Trophoblast cell (in vitro differentiated cells and primary cell): ENCODE results near the gene TEDC2.
A peak's percentile ranks its signal among the peaks of the same experiment; 100 is the strongest.

ENCODE experiments used
- DNase-seq, 2 donors: peaks; one replicate each; pipeline ENCODE4 v3.0.0-alpha.2; 2016
- H2AFZ ChIP-seq: 2 replicates; pipeline ENCODE4 v1.6.1; 2013; ENCODE audit warnings: low read length, moderate library complexity, mild to moderate bottlenecking; ENCODE audit not compliant: insufficient read depth, poor library complexity
- H2AK5ac ChIP-seq: 2 replicates; pipeline ENCODE4 v1.6.1; 2013; ENCODE audit warnings: mild to moderate bottlenecking, low read length
- H2BK120ac ChIP-seq: 2 replicates; pipeline ENCODE4 v1.6.1; 2013; ENCODE audit warnings: low read length, mild to moderate bottlenecking, moderate library complexity; ENCODE audit not compliant: insufficient read depth, poor library complexity
- H2BK12ac ChIP-seq: 2 replicates; pipeline ENCODE4 v1.6.1; 2013; ENCODE audit warnings: mild to moderate bottlenecking, low read length, moderate library complexity
- H2BK5ac ChIP-seq: 2 replicates; pipeline ENCODE4 v1.6.1; 2013; ENCODE audit warnings: low read length, low read depth, moderate library complexity, mild to moderate bottlenecking; ENCODE audit not compliant: poor library complexity
- H3K14ac ChIP-seq: 2 replicates; pipeline ENCODE4 v1.6.1; 2013; ENCODE audit warnings: mild to moderate bottlenecking, low read length
- H3K18ac ChIP-seq: 2 replicates; pipeline ENCODE4 v1.6.1; 2013; ENCODE audit warnings: mild to moderate bottlenecking, low read length
- H3K23ac ChIP-seq: 2 replicates; pipeline ENCODE4 v1.6.1; 2013; ENCODE audit warnings: low read length
- H3K27ac ChIP-seq: 2 replicates; pipeline ENCODE4 v1.5.1; 2013; ENCODE audit warnings: low read depth, mild to moderate bottlenecking, inconsistent platforms, low read length, moderate library complexity
- H3K27me3 ChIP-seq: 2 replicates; pipeline ENCODE4 v1.6.1; 2013; ENCODE audit warnings: inconsistent platforms, mild to moderate bottlenecking, low read length, moderate library complexity; ENCODE audit not compliant: insufficient read depth
- H3K36me3 ChIP-seq, 2 experiments: 1 replicate in 1 of 2; 2 replicates in 1 of 2; pipeline ENCODE4 v1.6.1; 2013; ENCODE audit warnings: low read length in 2 of 2, mild to moderate bottlenecking in 2 of 2, moderate library complexity in 1 of 2; ENCODE audit not compliant: insufficient read depth in 2 of 2, control insufficient read depth in 1 of 2
- H3K4ac ChIP-seq: 2 replicates; pipeline ENCODE4 v1.6.1; 2013; ENCODE audit warnings: low read depth, mild to moderate bottlenecking, low read length, moderate library complexity
- H3K4me1 ChIP-seq, 2 experiments: 1 replicate in 1 of 2; 2 replicates in 1 of 2; pipeline ENCODE4 v1.6.1; 2013; ENCODE audit warnings: low read length in 2 of 2, mild to moderate bottlenecking in 2 of 2, moderate library complexity in 1 of 2; ENCODE audit not compliant: insufficient read depth in 2 of 2, control insufficient read depth in 1 of 2
- H3K4me2 ChIP-seq: 2 replicates; pipeline ENCODE4 v1.6.1; 2013; ENCODE audit warnings: inconsistent platforms, mild to moderate bottlenecking, low read length, moderate library complexity
- H3K4me3 ChIP-seq: 2 replicates; pipeline ENCODE4 v1.5.1; 2013; ENCODE audit warnings: mild to moderate bottlenecking, low read depth, low read length, inconsistent platforms
- H3K79me1 ChIP-seq: one replicate; pipeline ENCODE4 v1.6.1; 2013; ENCODE audit warnings: low read length
- H3K79me2 ChIP-seq: 2 replicates; pipeline ENCODE4 v1.6.1; 2013; ENCODE audit warnings: low read length, mild to moderate bottlenecking; ENCODE audit not compliant: control insufficient read depth, insufficient read depth, poor library complexity
- H3K9ac ChIP-seq: 2 replicates; pipeline ENCODE4 v1.6.1; 2013; ENCODE audit warnings: mild to moderate bottlenecking, low read length
- H3K9me3 ChIP-seq: 2 replicates; pipeline ENCODE4 v1.6.1; 2013; ENCODE audit warnings: low read depth, mild to moderate bottlenecking, control low read depth, inconsistent platforms, low read length; ENCODE audit not compliant: insufficient read depth
- H4K12ac ChIP-seq: 2 replicates; pipeline ENCODE4 v1.6.1; 2013; ENCODE audit warnings: low read depth, mild to moderate bottlenecking, low read length, moderate library complexity
- H4K8ac ChIP-seq: 2 replicates; pipeline ENCODE4 v1.6.1; 2013; ENCODE audit warnings: low read depth, mild to moderate bottlenecking, low read length, moderate library complexity
- H4K91ac ChIP-seq: one replicate; pipeline ENCODE4 v1.6.1; 2013; ENCODE audit warnings: low read depth, mild to moderate bottlenecking, low read length, moderate library complexity
- WGBS: extraction: QIAGEN DNeasy Blood & Tissue Kit; methylation state at CpG from one replicate; pipeline ENCODE4 v1.1.7; 2013; ENCODE audit warnings: missing lambda C conversion rate; ENCODE audit not compliant: insufficient read length, insufficient coverage; ENCODE audit errors: extremely low coverage; 5-methylcytosine and 5-hydroxymethylcytosine counted together

The TEDC2 gene

DNA sequence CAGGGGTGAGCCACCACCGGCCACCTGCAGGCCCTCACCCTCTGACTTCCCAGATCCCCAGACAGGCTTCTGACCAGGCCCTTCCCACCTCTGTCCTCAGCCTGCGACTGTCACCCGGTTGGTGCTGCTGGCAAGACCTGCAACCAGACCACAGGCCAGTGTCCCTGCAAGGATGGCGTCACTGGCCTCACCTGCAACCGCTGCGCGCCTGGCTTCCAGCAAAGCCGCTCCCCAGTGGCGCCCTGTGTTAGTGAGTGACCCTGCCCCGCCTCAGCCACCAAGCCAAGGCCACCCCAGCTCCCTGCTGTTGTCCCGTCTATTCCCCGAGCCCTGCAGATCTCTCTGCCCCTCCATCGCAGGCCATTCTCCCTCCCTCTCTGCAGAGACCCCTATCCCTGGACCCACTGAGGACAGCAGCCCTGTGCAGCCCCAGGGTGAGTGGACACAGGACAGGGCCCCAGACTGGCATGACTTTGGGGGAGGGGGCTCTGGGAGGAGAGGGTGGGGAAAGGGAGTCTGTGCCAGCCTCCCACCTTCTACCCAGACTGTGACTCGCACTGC lies 13.1 kb downstream of the TEDC2 start:
- Histone ChIP-seq H3K23ac (no peak overlapping the region), H3K36me3 (no peaks in the 10 kb centered on the region)

DNA sequence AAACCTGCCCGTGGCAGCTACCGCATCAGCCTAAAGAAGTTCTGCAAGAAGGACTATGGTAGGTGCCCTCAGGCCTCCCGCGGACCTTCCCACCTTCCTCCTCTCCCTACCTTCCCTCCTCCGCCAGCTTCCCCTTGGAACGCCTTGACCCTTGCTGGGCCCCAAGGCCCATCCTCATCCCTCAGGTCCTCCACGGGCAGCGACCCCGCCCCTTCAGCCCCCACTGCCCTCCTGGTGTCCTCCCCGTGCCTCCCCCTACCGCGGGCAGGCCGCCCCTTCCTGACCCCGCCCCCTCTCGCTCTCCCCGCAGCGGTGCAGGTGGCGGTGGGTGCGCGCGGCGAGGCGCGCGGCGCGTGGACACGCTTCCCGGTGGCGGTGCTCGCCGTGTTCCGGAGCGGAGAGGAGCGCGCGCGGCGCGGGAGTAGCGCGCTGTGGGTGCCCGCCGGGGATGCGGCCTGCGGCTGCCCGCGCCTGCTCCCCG lies 13.6 kb downstream of the TEDC2 start:
- Histone ChIP-seq H3K9me3 (peaks cover 7% of the 10 kb centered on the region), H3K18ac (no peak overlapping the region), H3K9ac (no peak overlapping the region), H2BK12ac (no peak overlapping the region), H3K36me3 (no peaks in the 10 kb centered on the region), H3K23ac (no peak overlapping the region), H4K91ac (no peak overlapping the region), H3K4ac (no peak overlapping the region), H3K4me3 (no peak overlapping the region), H3K79me2 (peaks cover 6% of the 10 kb centered on the region), H3K79me1 (peaks cover 5% of the 10 kb centered on the region), H3K27me3 (peaks cover 50% of the 10 kb centered on the region), H3K4me2 (peak overlapping the region; percentile 97), H2AK5ac (no peak overlapping the region), H3K4me1 (peaks cover 25 to 28% of the 10 kb centered on the region in 2 experiments), H3K27ac (no peak overlapping the region), H2AFZ (no peak overlapping the region), H4K8ac (no peak overlapping the region), H4K12ac (no peak overlapping the region), H2BK5ac (no peak overlapping the region), H2BK120ac (no peak overlapping the region), H3K14ac (no peak overlapping the region)
- no CpG with 5 or more reads among the region's 49 CpGs for WGBS
- DNase-seq, result peak in 1 of 2 donors; percentile 12

More for the DNA sequence above, 13.1 kb downstream of the TEDC2 start:
- Histone ChIP-seq H3K27me3 (peaks cover 55% of the 10 kb centered on the region), H2BK12ac (no peak overlapping the region), H3K18ac (no peak overlapping the region), H2AK5ac (no peak overlapping the region), H3K9ac (no peak overlapping the region), H4K91ac (no peak overlapping the region), H3K4me3 (peak overlapping the region; percentile 24), H4K12ac (no peak overlapping the region), H3K9me3 (peaks cover 7% of the 10 kb centered on the region), H3K4me2 (peak overlapping the region; percentile 97), H2BK120ac (no peak overlapping the region), H2BK5ac (no peak overlapping the region), H3K4me1 (peaks cover 29 to 33% of the 10 kb centered on the region in 2 experiments), H4K8ac (no peak overlapping the region), H3K4ac (no peak overlapping the region), H3K14ac (no peak overlapping the region), H3K79me2 (peaks cover 6% of the 10 kb centered on the region), H2AFZ (no peak overlapping the region), H3K27ac (no peak overlapping the region), H3K79me1 (peaks cover 6% of the 10 kb centered on the region)
- WGBS, result no CpG with 5 or more reads among the region's 14 CpGs
- no peak for DNase-seq

DNA sequence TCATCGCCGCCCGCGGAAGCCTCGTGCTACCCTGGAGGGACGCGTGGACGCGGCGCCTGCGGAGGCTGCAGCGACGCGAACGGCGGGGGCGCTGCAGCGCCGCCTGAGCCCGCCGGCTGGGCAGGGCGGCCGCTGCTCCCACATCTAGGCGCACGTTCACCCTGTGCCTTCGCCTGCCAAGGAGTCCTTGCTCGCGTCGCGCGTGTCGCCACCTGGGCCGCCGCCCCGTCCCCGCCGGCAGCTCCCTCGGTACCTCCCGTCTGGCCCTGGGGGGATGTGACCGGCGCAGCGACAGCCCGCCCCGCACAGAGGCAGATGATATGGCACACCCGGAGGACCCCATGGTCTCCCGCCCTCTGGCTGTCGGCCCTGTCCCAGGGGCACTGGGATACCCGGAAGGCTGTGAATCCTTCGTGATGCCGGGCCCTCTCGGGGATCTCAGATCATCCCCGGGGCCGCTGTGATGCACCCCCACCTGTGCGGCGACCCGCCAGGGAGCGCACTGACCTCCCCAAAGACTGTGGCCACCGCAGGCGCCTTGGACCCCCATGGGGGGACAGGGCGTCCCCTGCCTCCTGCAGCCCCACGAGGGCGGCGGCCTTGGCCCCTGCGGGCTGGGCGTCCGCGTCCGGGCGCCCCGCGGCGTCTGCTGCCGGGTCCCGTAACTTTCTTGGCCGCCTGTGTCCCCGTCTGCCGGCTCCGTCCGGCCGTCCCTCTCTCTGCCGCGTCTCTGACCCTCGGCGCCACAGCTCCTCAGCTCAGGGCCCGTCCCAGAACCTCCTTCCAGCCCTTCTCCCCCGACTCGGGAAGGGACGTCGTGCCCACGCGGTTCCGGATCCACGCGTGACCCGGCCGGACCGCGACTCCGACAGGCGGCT lies 14.3 kb downstream of the TEDC2 start:
- Histone ChIP-seq H2AK5ac (peak overlapping the region; percentile 76), H3K4me2 (peak overlapping the region; percentile 97)

DNA sequence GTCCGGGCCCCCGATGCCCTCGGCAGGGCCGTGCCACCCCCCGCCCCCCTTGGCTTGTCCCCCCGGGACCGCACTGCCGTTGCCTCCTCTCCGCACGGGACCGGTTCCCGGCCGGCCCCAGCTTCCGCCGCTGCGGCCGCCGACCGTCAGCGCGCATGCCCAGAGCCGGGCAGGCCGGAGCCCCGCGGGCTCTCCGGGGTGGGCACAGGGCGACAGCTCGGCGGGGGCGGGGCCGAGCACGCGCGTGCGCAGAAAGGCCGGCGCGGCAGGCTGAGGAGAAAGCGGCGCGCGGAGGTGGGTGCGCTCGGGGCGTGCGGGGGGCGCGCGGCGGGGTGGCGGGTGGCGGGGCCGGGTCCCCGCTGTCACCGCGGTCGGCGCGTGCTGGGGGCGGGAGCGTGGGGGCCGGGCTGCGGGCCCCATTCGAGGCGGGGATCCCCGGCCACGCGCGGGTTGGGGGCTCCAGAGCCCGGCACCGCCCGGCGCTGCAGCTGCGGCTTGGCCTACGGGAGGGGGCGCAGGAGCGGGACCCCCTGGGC lies 15.0 kb downstream of the TEDC2 start, which contains the start of gene TBC1D24:
TBC1D24 (plus strand) TSS at position 251 of the 536 bp plus-strand sequence. CDS start 21,022 bp downstream, outside the sequence.
- H3K9ac ChIP-seq, result peak within 1 kb of the TSS; percentile 87
- H3K27ac ChIP-seq, result no peak within 1 kb of the TSS
- H3K4ac ChIP-seq, result peak within 1 kb of the TSS; percentile 83
- peak within 1 kb of the TSS; percentile 97 for H4K91ac ChIP-seq
- peak within 1 kb of the TSS; percentile 34 for H2BK12ac ChIP-seq
- peaks cover 5% of the 10 kb centered on the region for H3K79me1 ChIP-seq
- DNase-seq, result peak; percentile 77 to 91
- peak within 1 kb of the TSS; percentile 77 for H2BK120ac ChIP-seq
- peak within 1 kb of the TSS; percentile 98 for H3K18ac ChIP-seq
- H3K4me2 ChIP-seq, result peak within 1 kb of the TSS; percentile 97
- H2BK5ac ChIP-seq, result no peak within 1 kb of the TSS
- peak within 1 kb of the TSS; percentile 78 for H3K4me3 ChIP-seq
- peak within 1 kb of the TSS; percentile 96 for H4K12ac ChIP-seq
- H3K4me1 ChIP-seq, result peaks cover 22 to 24% of the 10 kb centered on the region in 2 experiments
- peak within 1 kb of the TSS; percentile 98 for H4K8ac ChIP-seq
- H3K27me3 ChIP-seq, result peaks cover 39% of the 10 kb centered on the region
- H3K79me2 ChIP-seq, result peaks cover 6% of the 10 kb centered on the region
- H3K14ac ChIP-seq, result peak within 1 kb of the TSS; percentile 96
- peak within 1 kb of the TSS; percentile 98 for H2AFZ ChIP-seq
- no CpG with 5 or more reads among the region's 77 CpGs for WGBS
- H3K23ac ChIP-seq, result no peak within 1 kb of the TSS
- peak within 1 kb of the TSS; percentile 76 for H2AK5ac ChIP-seq
- H3K9me3 ChIP-seq, result peaks cover 4% of the 10 kb centered on the region
- H3K36me3 ChIP-seq, result no peaks in the 10 kb centered on the region

More for the DNA sequence above, 14.3 kb downstream of the TEDC2 start:
- H3K23ac ChIP-seq, result no peak overlapping the region
- H3K79me1 ChIP-seq, result peaks cover 5% of the 10 kb centered on the region
- no peaks in the 10 kb centered on the region for H3K36me3 ChIP-seq
- H3K18ac ChIP-seq, result peak overlapping the region; percentile 98
- H3K14ac ChIP-seq, result peak overlapping the region; percentile 96
- no peak overlapping the region for H2BK5ac ChIP-seq
- peak overlapping the region; percentile 34 for H2BK12ac ChIP-seq
- peak overlapping the region; percentile 97 for H4K91ac ChIP-seq
- H3K4me1 ChIP-seq, result peaks cover 22 to 24% of the 10 kb centered on the region in 2 experiments
- peak overlapping the region; percentile 96 for H4K12ac ChIP-seq
- H2AFZ ChIP-seq, result peak overlapping the region; percentile 98
- peaks cover 7% of the 10 kb centered on the region for H3K9me3 ChIP-seq
- peaks cover 44% of the 10 kb centered on the region for H3K27me3 ChIP-seq
- peak overlapping the region; percentile 98 for H4K8ac ChIP-seq
- H3K4me3 ChIP-seq, result peak overlapping the region; percentile 78
- H2BK120ac ChIP-seq, result peak overlapping the region; percentile 77
- peaks cover 6% of the 10 kb centered on the region for H3K79me2 ChIP-seq
- no CpG with 5 or more reads among the region's 100 CpGs for WGBS
- H3K9ac ChIP-seq, result peak overlapping the region; percentile 87
- peak overlapping the region; percentile 83 for H3K4ac ChIP-seq
- DNase-seq, result peak; percentile 41 to 62
- no peak overlapping the region for H3K27ac ChIP-seq
